ENCODE results near the gene GRIN2A. TPM values are rescaled to one million over a fixed set of nuclear protein-coding genes. Genes with fewer than 3 reads are reported as not detected.

The GRIN2A gene
- total RNA-seq, 1 donor from 2014 or later: not detected

GRCh38 chr16:9971907-9972306 lies 210.3 kb downstream of the GRIN2A start:
- no peak for DNase-seq (ENCODE audit: low spot score)
- Mint-ChIP-seq H3K27ac (ENCODE audit: unreplicated experiment) (no peak overlapping the region), H3K36me3 (ENCODE audit: low read depth) (no peaks in the 10 kb centered on the region), H3K27me3 (ENCODE audit: low read depth) (no peaks in the 10 kb centered on the region), H3K4me1 (ENCODE audit: low read depth) (no peaks in the 10 kb centered on the region), H3K9me3 (ENCODE audit: low read depth) (peaks cover 16% of the 10 kb centered on the region), H3K4me3 (ENCODE audit: unreplicated experiment) (no peak overlapping the region)
- TF ChIP-seq, protein P1, sequence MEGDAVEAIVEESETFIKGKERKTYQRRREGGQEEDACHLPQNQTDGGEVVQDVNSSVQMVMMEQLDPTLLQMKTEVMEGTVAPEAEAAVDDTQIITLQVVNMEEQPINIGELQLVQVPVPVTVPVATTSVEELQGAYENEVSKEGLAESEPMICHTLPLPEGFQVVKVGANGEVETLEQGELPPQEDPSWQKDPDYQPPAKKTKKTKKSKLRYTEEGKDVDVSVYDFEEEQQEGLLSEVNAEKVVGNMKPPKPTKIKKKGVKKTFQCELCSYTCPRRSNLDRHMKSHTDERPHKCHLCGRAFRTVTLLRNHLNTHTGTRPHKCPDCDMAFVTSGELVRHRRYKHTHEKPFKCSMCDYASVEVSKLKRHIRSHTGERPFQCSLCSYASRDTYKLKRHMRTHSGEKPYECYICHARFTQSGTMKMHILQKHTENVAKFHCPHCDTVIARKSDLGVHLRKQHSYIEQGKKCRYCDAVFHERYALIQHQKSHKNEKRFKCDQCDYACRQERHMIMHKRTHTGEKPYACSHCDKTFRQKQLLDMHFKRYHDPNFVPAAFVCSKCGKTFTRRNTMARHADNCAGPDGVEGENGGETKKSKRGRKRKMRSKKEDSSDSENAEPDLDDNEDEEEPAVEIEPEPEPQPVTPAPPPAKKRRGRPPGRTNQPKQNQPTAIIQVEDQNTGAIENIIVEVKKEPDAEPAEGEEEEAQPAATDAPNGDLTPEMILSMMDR (IDR thresholded peaks at IDR 0.05): no peak

DNA sequence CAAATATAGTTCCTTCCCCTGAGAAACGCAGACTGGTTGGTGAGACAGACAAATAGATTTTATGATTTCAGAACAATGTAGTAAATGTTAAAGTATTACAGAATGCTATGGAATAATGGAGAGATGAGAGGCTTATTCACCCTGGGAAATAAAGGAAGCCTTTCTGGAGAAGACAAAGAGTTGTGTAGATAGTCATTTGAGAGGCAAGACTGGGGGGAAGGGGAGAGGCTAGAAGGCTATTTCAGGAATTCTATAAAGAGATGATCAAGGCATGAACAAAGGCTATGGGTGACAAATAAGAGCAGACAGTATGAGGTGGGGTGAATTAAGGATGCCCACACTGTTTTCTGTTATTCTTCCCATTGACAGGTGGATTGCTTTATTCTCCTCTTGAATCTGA lies 211.4 kb downstream of the GRIN2A start:
- H3K9me3 Mint-ChIP-seq (ENCODE audit: low read depth): peaks cover 18% of the 10 kb centered on the region
- TF ChIP-seq, protein P1 (IDR thresholded peaks at IDR 0.05): no peak
- H3K27ac Mint-ChIP-seq (ENCODE audit: unreplicated experiment): no peak overlapping the region
- H3K27me3 Mint-ChIP-seq (ENCODE audit: low read depth): no peaks in the 10 kb centered on the region
- H3K4me1 Mint-ChIP-seq (ENCODE audit: low read depth): no peaks in the 10 kb centered on the region
- no peak for DNase-seq (ENCODE audit: low spot score)
- no peak overlapping the region for H3K4me3 Mint-ChIP-seq (ENCODE audit: unreplicated experiment)
- H3K36me3 Mint-ChIP-seq (ENCODE audit: low read depth): no peaks in the 10 kb centered on the region

DNA sequence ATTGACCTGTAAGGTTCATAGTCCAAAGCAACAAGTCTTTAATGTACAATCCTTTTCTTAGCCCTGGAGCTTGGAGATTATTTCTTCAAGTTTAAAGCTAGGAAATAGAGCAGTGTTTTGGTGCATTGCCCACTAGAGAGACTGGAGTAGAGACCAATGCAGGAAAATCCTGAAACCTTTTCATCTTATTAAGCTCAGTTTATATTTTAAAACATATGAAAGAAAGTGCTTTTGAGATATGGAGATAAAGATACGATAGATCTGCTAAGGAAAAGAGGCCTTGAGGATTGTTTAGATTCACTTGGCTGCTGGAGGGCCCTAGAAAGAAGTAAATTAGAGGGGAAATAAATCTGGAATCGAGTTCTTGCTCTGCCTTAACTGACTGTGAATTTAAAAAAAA lies 212.0 kb downstream of the GRIN2A start:
- H3K4me3 Mint-ChIP-seq (ENCODE audit: unreplicated experiment): no peak overlapping the region
- H3K36me3 Mint-ChIP-seq (ENCODE audit: low read depth): no peaks in the 10 kb centered on the region
- TF ChIP-seq, protein P1 (IDR thresholded peaks at IDR 0.05): no peak
- peaks cover 18% of the 10 kb centered on the region for H3K9me3 Mint-ChIP-seq (ENCODE audit: low read depth)
- H3K27ac Mint-ChIP-seq (ENCODE audit: unreplicated experiment): no peak overlapping the region
- H3K4me1 Mint-ChIP-seq (ENCODE audit: low read depth): no peaks in the 10 kb centered on the region
- no peaks in the 10 kb centered on the region for H3K27me3 Mint-ChIP-seq (ENCODE audit: low read depth)
- DNase-seq (ENCODE audit: low spot score): no peak

DNA sequence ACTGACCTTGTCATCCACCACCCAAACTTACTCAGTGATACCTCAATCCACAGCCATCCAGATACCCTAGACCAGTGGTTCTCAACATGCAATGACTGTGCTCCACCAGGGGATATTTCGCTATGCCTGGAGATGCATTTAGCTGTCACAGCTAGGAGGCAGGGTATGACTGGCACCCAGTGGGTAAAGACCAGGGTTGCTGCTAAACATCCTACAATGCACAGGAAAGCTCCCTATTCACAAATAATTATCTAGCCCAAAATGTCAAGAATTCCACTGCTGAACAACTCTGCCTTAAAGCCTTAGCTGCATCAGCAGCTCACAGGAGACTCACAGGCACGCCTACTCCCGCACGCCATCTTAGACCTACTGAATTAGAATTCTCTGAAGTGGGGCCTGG lies 212.6 kb downstream of the GRIN2A start:
- Mint-ChIP-seq H3K9me3 (ENCODE audit: low read depth) (peaks cover 18% of the 10 kb centered on the region), H3K4me3 (ENCODE audit: unreplicated experiment) (no peak overlapping the region), H3K36me3 (ENCODE audit: low read depth) (no peaks in the 10 kb centered on the region), H3K27ac (ENCODE audit: unreplicated experiment) (no peak overlapping the region), H3K4me1 (ENCODE audit: low read depth) (no peaks in the 10 kb centered on the region), H3K27me3 (ENCODE audit: low read depth) (no peaks in the 10 kb centered on the region)
- TF ChIP-seq, protein P1 (IDR thresholded peaks at IDR 0.05): no peak
- DNase-seq (ENCODE audit: low spot score): no peak

GRCh38 chr16:9966569-9967157 lies 215.6 kb downstream of the GRIN2A start:
- no peak overlapping the region for H3K27ac Mint-ChIP-seq (ENCODE audit: unreplicated experiment)
- no peaks in the 10 kb centered on the region for H3K4me1 Mint-ChIP-seq (ENCODE audit: low read depth)
- H3K36me3 Mint-ChIP-seq (ENCODE audit: low read depth): no peaks in the 10 kb centered on the region
- TF ChIP-seq, protein P1 (IDR thresholded peaks at IDR 0.05): no peak
- no peak for DNase-seq (ENCODE audit: low spot score)
- peaks cover 21% of the 10 kb centered on the region for H3K9me3 Mint-ChIP-seq (ENCODE audit: low read depth)
- H3K4me3 Mint-ChIP-seq (ENCODE audit: unreplicated experiment): no peak overlapping the region
- no peaks in the 10 kb centered on the region for H3K27me3 Mint-ChIP-seq (ENCODE audit: low read depth)

Data from chondrocyte (in vitro differentiated cells).